HepG2 (cell line): ENCODE results near the gene BATF. TPM values are rescaled to one million over a fixed set of nuclear protein-coding genes. Genes with fewer than 3 reads are reported as not detected.
A peak's percentile ranks its signal among the peaks of the same experiment; 100 is the strongest.

ENCODE experiments used
- ATAC-seq: fragments of 200-7000 bp; cut with Tn5 transposase; 3 replicates; pipeline ENCODE4 v1.9.1; 2020; ENCODE audit warnings: mild to moderate bottlenecking, moderate library complexity
- BruUV-seq: library from RNA; stranded (reverse); fragments of 400-500 nt; replicated peaks from 2 replicates; lab custom pipeline; 2021; lab: Mats Ljungman, UMichigan
- CTCF ChIA-PET: fragments of 300-600 bp; formaldehyde crosslinking; extraction: SDS; loops from one replicate; lab custom pipeline; 2021; ENCODE audit warnings: low total read pairs, inconsistent platforms, low intra/inter-chr PET ratio; lab: Yijun Ruan, JAX
- POLR2A ChIA-PET: fragments of 350-600 bp; sonication (Branson Sonifier 250); formaldehyde crosslinking; loops from one replicate; lab custom pipeline; 2020; ENCODE audit warnings: antibody characterized with exemption, inconsistent platforms; lab: Yijun Ruan, JAX
- DNase-seq: peaks from one replicate; pipeline ENCODE4 v3.0.0-alpha.2; 2015; ENCODE audit warnings: low spot score
- FAIRE-seq: peaks from 3 replicates; lab custom pipeline; 2011; peaks lifted over from hg19 to GRCh38; lab: Jason Lieb, UNC
- H2AFZ ChIP-seq: one replicate; pipeline ENCODE4 v1.6.1; 2011; ENCODE audit warnings: low read length, inconsistent platforms
- H3K27ac ChIP-seq: fragments of 300-600 bp; 3 replicates; pipeline ENCODE4 v1.8.0; 2011; ENCODE audit warnings: mixed run types, mild to moderate bottlenecking, mixed read lengths, low read length, inconsistent platforms; ENCODE audit not compliant: insufficient read depth; ENCODE audit errors: extremely low read length
- H3K27me3 ChIP-seq, 2 experiments: fragments of 200-600 bp in 1 of 2; 2 replicates in 1 of 2; 3 replicates in 1 of 2; pipeline versions ENCODE4 v1.6.0 to v1.8.0; 2011; ENCODE audit warnings: low read length in 2 of 2, mild to moderate bottlenecking in 2 of 2, moderate library complexity in 2 of 2, inconsistent platforms in 1 of 2; ENCODE audit not compliant: insufficient read depth in 2 of 2, control insufficient read depth in 1 of 2
- H3K36me3 ChIP-seq, 2 experiments: fragments of 200-600 bp in 1 of 2; replicated peaks in 1 of 2; 2 replicates in 1 of 2; 3 replicates in 1 of 2; pipeline versions ENCODE4 v1.5.1 to v1.8.0; 2011; ENCODE audit warnings: low read length in 2 of 2, inconsistent platforms in 1 of 2; ENCODE audit not compliant: insufficient read depth in 2 of 2, control insufficient read depth in 1 of 2
- H3K4me1 ChIP-seq: 2 replicates; pipeline ENCODE4 v1.5.1; 2012; ENCODE audit warnings: low read length, inconsistent platforms; ENCODE audit not compliant: insufficient read depth
- H3K4me2 ChIP-seq: 2 replicates; pipeline ENCODE4 v1.6.0; 2011; ENCODE audit warnings: low read depth, low read length, inconsistent platforms
- H3K4me3 ChIP-seq, 3 experiments: fragments of 200-600 bp in 1 of 3; sonication (generic), shearing (Covaris generic) in 1 of 3; replicated peaks in 1 of 3; 2 replicates each; pipeline ENCODE4 v1.5.1; 2011 to 2016; ENCODE audit warnings: low read length in 3 of 3, inconsistent platforms in 2 of 3, low read depth in 2 of 3, mild to moderate bottlenecking in 2 of 3, control low read depth in 1 of 3, mixed read lengths in 1 of 3; ENCODE audit not compliant: insufficient read depth in 1 of 3
- H3K79me2 ChIP-seq: one replicate; pipeline ENCODE4 v1.6.1; 2011; ENCODE audit warnings: low read length, inconsistent platforms; ENCODE audit not compliant: insufficient read depth
- H3K9ac ChIP-seq: 2 replicates; pipeline ENCODE4 v1.6.0; 2011; ENCODE audit warnings: mild to moderate bottlenecking, low read depth, low read length, inconsistent platforms; ENCODE audit not compliant: insufficient read depth
- H3K9me3 ChIP-seq: 2 replicates; pipeline ENCODE4 v1.5.1; 2012; ENCODE audit warnings: mild to moderate bottlenecking, low read length
- H4K20me1 ChIP-seq: 2 replicates; pipeline ENCODE4 v1.6.0; 2011; ENCODE audit warnings: inconsistent platforms, mild to moderate bottlenecking, low read length, moderate library complexity; ENCODE audit not compliant: insufficient read depth
- KLF6 ChIP-seq: IDR thresholded peaks from 2 replicates; pipeline ENCODE4 v1.8.0; 2016; ENCODE audit warnings: missing biosample characterization, missing genetic modification reagents
- MEF2D ChIP-seq: sonication (generic); formaldehyde crosslinking; IDR thresholded peaks from 2 replicates; pipeline ENCODE4 v1.5.1; 2020; ENCODE audit warnings: mild to moderate bottlenecking, missing genetic modification reagents
- ZBTB1 ChIP-seq: sonication (generic); formaldehyde crosslinking; IDR thresholded peaks from 2 replicates; pipeline ENCODE4 v1.4.0; 2020; ENCODE audit warnings: missing genetic modification reagents, borderline replicate concordance
- ZNF556 ChIP-seq: sonication (generic); formaldehyde crosslinking; IDR thresholded peaks from 2 replicates; pipeline ENCODE4 v1.4.0; 2020; ENCODE audit warnings: mild to moderate bottlenecking, missing genetic modification reagents, borderline replicate concordance
- ZNF670 ChIP-seq: sonication (generic); formaldehyde crosslinking; IDR thresholded peaks from 2 replicates; pipeline ENCODE4 v1.8.0; 2022; ENCODE audit warnings: mild to moderate bottlenecking, missing genetic modification reagents, borderline replicate concordance
- WGBS: methylation state at CpG from one replicate; pipeline ENCODE4 v1.1.6; 2017; ENCODE audit warnings: low lambda C conversion rate; 5-methylcytosine and 5-hydroxymethylcytosine counted together
- in situ Hi-C: cut with HindIII; loops from 2 replicates; pipeline ENCODE4 v1.10.0; 2017; ENCODE audit warnings: low pct_unique_long_range_greater_than_20kb; ENCODE audit not compliant: extremely low pct_ligation_motif_present
- intact Hi-C: fragments of 100-400 bp; cut with micrococcal nuclease; formaldehyde crosslinking; loops from one replicate; pipeline ENCODE4 v1.10.0; 2022; ENCODE audit not compliant: unreplicated experiment
- polyA plus RNA-seq, 8 experiments: library from polyadenylated mRNA; depleted of rRNA in 3 of 8; stranded (reverse) in 7 of 8; unstranded in 1 of 8; fragments of >200 nt; fragmentation: Illumina TruSeq in 4 of 8; extraction: Trizol in 4 of 8; gene quantifications; 2 replicates each; pipeline versions ENCODE4 v1.2.1 to v1.2.3, GENCODE V29; 2011 to 2016; ENCODE audit warnings: low read depth in 4 of 8, missing spikeins in 1 of 8, mixed read lengths in 1 of 8; ENCODE audit not compliant: insufficient read depth in 1 of 8
- total RNA-seq, 5 experiments: library from RNA; depleted of rRNA; stranded (reverse); fragments of >200 nt; fragmentation: Illumina TruSeq; extraction: Trizol; gene quantifications; 2 replicates each; pipeline ENCODE4 v1.2.3, GENCODE V29; 2016; ENCODE audit warnings: low read depth in 1 of 5
- TF ChIP-seq, protein P1 (sequence below), 2 experiments: IDR thresholded peaks; 2 replicates each; pipeline ENCODE4 v1.6.1; 2011 to 2012; ENCODE audit warnings: low read length in 2 of 2, borderline replicate concordance in 1 of 2, low read depth in 1 of 2, mild to moderate bottlenecking in 1 of 2, moderate library complexity in 1 of 2
- TF ChIP-seq, protein P2 (sequence below): sonication (generic); formaldehyde crosslinking; IDR thresholded peaks from 2 replicates; pipeline ENCODE4 v1.5.0; 2020; ENCODE audit warnings: mild to moderate bottlenecking, missing genetic modification reagents

BATF gene
- total and polyA plus RNA-seq, 2 of the 13 experiments (the other 11 are each of a cell fraction or from before 2014, with no cell fraction given), result 0.22 to 0.37 TPM

DNA sequence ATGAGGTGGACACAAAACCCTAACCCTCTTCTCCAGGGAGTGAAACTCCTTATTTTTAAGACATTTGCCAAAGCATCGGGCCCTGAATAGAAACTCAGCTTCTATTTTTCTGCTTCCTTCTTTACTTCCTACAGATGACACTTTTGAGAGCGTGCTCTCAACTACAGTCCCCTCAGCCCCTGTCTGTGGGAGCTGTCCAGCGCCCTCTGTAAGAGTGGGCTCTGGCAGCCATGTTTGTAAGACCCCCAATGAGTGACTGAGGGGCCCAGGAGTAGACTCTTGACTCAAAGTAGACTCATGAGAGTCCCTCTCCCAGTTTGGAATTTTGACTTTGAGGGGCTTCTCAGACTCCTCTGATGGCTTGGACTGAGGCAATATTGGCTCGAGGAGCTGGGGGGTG lies 25.5 kb upstream of the BATF start:
- no peaks in the 10 kb centered on the region for H3K4me1 ChIP-seq
- H4K20me1 ChIP-seq, result no peaks in the 10 kb centered on the region
- no peak overlapping the region for H3K4me2 ChIP-seq
- FAIRE-seq, result no peak
- H2AFZ ChIP-seq, result no peak overlapping the region
- H3K27ac ChIP-seq, result no peak overlapping the region
- 21% methylated on average over 4 of the region's 4 CpGs for WGBS
- ChIA-PET POLR2A (no interaction called here), CTCF (no interaction called here)
- H3K36me3 ChIP-seq, result no peaks in the 10 kb centered on the region
- no peaks in the 10 kb centered on the region; a peak in 2 of 5 replicates for H3K27me3 ChIP-seq
- no peak for ATAC-seq
- no peaks in the 10 kb centered on the region for H3K79me2 ChIP-seq
- BruUV-seq, result no TSS peak
- H3K9me3 ChIP-seq, result no peaks in the 10 kb centered on the region
- DNase-seq, result no peak
- no peak overlapping the region for H3K9ac ChIP-seq
- no peak overlapping the region for H3K4me3 ChIP-seq
- in situ Hi-C loops, result no loop called here
- TF ChIP-seq ZBTB1 (CRISPR knock-in tag), result no peak
- TF ChIP-seq, protein P1, sequence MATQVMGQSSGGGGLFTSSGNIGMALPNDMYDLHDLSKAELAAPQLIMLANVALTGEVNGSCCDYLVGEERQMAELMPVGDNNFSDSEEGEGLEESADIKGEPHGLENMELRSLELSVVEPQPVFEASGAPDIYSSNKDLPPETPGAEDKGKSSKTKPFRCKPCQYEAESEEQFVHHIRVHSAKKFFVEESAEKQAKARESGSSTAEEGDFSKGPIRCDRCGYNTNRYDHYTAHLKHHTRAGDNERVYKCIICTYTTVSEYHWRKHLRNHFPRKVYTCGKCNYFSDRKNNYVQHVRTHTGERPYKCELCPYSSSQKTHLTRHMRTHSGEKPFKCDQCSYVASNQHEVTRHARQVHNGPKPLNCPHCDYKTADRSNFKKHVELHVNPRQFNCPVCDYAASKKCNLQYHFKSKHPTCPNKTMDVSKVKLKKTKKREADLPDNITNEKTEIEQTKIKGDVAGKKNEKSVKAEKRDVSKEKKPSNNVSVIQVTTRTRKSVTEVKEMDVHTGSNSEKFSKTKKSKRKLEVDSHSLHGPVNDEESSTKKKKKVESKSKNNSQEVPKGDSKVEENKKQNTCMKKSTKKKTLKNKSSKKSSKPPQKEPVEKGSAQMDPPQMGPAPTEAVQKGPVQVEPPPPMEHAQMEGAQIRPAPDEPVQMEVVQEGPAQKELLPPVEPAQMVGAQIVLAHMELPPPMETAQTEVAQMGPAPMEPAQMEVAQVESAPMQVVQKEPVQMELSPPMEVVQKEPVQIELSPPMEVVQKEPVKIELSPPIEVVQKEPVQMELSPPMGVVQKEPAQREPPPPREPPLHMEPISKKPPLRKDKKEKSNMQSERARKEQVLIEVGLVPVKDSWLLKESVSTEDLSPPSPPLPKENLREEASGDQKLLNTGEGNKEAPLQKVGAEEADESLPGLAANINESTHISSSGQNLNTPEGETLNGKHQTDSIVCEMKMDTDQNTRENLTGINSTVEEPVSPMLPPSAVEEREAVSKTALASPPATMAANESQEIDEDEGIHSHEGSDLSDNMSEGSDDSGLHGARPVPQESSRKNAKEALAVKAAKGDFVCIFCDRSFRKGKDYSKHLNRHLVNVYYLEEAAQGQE (IDR thresholded peaks at IDR 0.05; ENCODE audit: borderline replicate concordance in 1 of 2, low read depth in 1 of 2, low read length in 2 of 2), result peak in 1 of 2 experiments; percentile 68; a peak in 2 of 4 replicates
- TF ChIP-seq, all 625 proteins: peak for 1
- intact Hi-C loops, result no loop called here

DNA sequence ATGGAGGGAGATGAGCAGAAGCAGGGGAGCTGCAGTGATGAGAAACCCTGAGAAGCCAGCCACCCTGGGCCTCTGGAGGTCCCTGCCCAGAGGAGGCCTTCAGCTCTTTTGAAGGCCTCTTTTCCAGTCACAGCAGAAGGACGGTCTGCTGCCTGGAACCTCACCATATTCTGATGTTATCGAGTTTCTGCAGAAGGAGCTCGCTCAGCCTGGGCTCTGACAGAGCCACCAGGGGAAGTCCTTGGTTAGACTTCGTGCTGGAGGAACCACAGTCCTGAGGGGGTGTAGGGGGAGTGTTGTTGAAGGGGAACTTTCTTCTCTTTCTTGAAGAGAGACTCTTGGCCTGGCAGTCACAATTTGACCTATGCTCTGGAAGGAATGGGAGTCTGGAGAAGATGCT lies 25.1 kb upstream of the BATF start:
- Histone ChIP-seq H4K20me1 (no peaks in the 10 kb centered on the region), H3K4me2 (no peak overlapping the region), H2AFZ (no peak overlapping the region), H3K4me3 (no peak overlapping the region), H3K27ac (no peak overlapping the region), H3K79me2 (no peaks in the 10 kb centered on the region), H3K36me3 (no peaks in the 10 kb centered on the region), H3K4me1 (no peaks in the 10 kb centered on the region), H3K9me3 (no peaks in the 10 kb centered on the region), H3K27me3 (no peaks in the 10 kb centered on the region; a peak in 2 of 5 replicates), H3K9ac (no peak overlapping the region)
- intact Hi-C loops, result no loop called here
- DNase-seq (no peak), ATAC-seq (no peak), FAIRE-seq (no peak)
- WGBS, result 40% methylated on average over 2 of the region's 4 CpGs
- in situ Hi-C loops, result no loop called here
- TF ChIP-seq MEF2D (CRISPR knock-in tag), result no peak
- no peak for TF ChIP-seq KLF6 (CRISPR knock-in tag)
- TF ChIP-seq, protein P2, sequence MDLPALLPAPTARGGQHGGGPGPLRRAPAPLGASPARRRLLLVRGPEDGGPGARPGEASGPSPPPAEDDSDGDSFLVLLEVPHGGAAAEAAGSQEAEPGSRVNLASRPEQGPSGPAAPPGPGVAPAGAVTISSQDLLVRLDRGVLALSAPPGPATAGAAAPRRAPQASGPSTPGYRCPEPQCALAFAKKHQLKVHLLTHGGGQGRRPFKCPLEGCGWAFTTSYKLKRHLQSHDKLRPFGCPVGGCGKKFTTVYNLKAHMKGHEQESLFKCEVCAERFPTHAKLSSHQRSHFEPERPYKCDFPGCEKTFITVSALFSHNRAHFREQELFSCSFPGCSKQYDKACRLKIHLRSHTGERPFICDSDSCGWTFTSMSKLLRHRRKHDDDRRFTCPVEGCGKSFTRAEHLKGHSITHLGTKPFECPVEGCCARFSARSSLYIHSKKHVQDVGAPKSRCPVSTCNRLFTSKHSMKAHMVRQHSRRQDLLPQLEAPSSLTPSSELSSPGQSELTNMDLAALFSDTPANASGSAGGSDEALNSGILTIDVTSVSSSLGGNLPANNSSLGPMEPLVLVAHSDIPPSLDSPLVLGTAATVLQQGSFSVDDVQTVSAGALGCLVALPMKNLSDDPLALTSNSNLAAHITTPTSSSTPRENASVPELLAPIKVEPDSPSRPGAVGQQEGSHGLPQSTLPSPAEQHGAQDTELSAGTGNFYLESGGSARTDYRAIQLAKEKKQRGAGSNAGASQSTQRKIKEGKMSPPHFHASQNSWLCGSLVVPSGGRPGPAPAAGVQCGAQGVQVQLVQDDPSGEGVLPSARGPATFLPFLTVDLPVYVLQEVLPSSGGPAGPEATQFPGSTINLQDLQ (CRISPR knock-in tag), result no peak
- TF ChIP-seq ZNF670 (CRISPR knock-in tag), result no peak
- TF ChIP-seq ZNF556 (CRISPR knock-in tag), result no peak
- POLR2A ChIA-PET, result no interaction called here
- CTCF ChIA-PET, result no interaction called here
- BruUV-seq, result no TSS peak
